ENCODE data around the gene UGT2A2.
"Not testable (repeated sequence)": the region's sequence is repeated elsewhere in the genome, so short reads cannot be mapped to it uniquely, and the experiment has no call there.

DNA sequence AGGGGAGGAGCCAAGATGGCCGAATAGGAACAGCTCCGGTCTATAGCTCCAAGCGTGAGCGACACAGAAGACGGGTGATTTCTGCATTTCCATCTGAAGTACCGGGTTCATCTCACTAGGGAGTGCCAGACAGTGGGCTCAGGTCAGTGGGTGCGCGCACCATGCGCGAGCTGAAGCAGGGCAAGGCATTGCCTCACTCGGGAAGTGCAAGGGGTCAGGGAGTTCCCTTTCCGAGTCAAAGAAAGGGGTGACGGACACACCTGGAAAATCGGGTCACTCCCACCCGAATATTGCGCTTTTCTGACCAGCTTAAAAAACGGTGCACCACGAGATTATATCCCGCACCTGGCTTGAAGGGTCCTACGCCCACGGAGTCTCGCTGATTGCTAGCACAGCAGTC lies 24.6 kb upstream of the UGT2A2 start:
- TF ChIP-seq POLR2A, CTCF (IDR thresholded peaks at IDR 0.05): not testable (repeated sequence)

All from Peyer's patch (tissue), 4 donors.